ENCODE measurements around the gene DNAI2.

The DNAI2 gene

GRCh38 chr17:74361230-74362068 lies 87.4 kb downstream of the DNAI2 start, which contains the start of gene BTBD17:
TSS of gene BTBD17 (minus strand) at chr17:74361868. CDS start at chr17:74361819, 49 bp downstream.
- peak; percentile 83 for DNase-seq (ENCODE audit: low spot score)

DNA sequence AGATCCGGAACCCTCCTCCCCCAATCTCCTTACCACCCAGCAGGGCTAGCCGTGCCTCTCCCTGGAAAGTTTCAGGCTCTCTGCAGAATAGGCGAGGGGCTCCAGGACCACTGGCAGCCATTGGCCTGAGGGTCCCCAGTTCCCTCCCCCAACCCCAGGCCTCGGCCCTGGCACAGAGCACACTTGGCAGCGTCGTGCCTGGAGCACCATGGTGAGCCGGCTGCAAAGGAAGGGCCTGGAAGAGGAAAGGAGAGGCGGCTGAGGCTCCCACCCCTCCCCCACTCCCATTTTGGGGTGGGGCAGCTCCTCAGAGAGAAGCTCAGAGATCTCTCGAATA lies 88.0 kb downstream of the DNAI2 start:
- no peak for DNase-seq (ENCODE audit: low spot score)

DNA sequence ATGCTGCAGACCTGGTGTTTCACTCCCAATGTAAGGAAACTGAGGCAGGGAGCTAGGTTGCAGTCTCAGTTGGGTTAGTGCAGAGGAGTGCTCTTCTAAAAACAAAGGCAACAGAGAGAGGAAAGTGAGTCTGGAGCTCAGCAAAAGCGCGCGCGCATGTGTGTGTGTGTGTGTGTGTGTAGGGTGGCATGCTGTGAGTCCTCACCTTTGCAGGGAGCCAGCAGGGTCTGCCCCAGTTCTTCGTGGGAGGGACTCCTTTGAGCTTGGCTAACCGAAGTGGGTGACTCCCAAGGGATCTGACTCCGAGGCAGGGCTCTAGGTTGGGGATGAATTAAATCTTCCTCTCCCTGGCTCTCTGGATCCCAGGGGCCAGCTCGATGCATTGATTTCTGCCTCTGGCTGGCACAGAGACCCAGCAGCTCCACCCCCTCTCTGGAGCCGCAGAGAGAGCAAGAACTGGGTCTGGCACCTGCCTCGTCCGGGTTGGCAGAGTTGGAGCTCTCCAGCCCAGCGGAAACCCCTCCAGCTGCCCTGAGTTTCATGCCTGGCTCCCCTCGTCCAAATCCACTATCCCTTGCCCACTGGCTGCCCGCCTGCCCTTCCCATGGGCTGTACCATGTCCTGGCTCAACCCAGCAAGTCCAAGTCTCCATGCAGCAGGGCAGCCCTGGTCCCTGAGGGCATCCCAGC lies 88.9 kb downstream of the DNAI2 start:
- peak; percentile 65 for DNase-seq (ENCODE audit: low spot score)

Measured in Ammon's horn (tissue), 1 donor.